GM21576 (cell line): ENCODE data around the gene CAMLG.

Source experiments
- ATAC-seq: cut with Tn5 transposase; IDR thresholded peaks from one replicate; pipeline ENCODE4 v1.9.1; 2021; ENCODE audit warnings: mild to moderate bottlenecking, moderate library complexity; ENCODE audit not compliant: unreplicated experiment

Gene CAMLG

GRCh38 chr5:134777366-134777765 is 39.0 kb downstream of the CAMLG start:
- no peak for ATAC-seq

GRCh38 chr5:134784241-134784920 is 46.0 kb downstream of the CAMLG start:
- ATAC-seq = no peak

GRCh38 chr5:134784946-134785620 is 46.7 kb downstream of the CAMLG start:
- no peak for ATAC-seq

GRCh38 chr5:134787692-134788091 is 49.3 kb downstream of the CAMLG start:
- ATAC-seq = no peak

- no peak for ATAC-seq
Measured at GRCh38 chr5:134791580-134791979, 53.2 kb downstream of the CAMLG start.

- ATAC-seq = no peak
Measured at GRCh38 chr5:134792286-134792685, 53.9 kb downstream of the CAMLG start.

- ATAC-seq = no peak
Measured at GRCh38 chr5:134793111-134793510, 54.8 kb downstream of the CAMLG start.

GRCh38 chr5:134794082-134794481 is 55.7 kb downstream of the CAMLG start:
- no peak for ATAC-seq

- ATAC-seq = no peak
Measured at GRCh38 chr5:134794819-134795218, 56.5 kb downstream of the CAMLG start.

- ATAC-seq = no peak
Measured at GRCh38 chr5:134798468-134798867, 60.1 kb downstream of the CAMLG start.
